Neural progenitor cell (in vitro differentiated cells): ENCODE measurements around the gene BRD4. TPM values are rescaled to one million over a fixed set of nuclear protein-coding genes. Genes with fewer than 3 reads are reported as not detected.

Experiments
- DNase-seq: peaks from one replicate; pipeline ENCODE4 v3.0.0-alpha.2; 2016; ENCODE audit warnings: low spot score
- H2AFZ ChIP-seq: fragments of 200-600 bp; sonication (generic); replicated peaks from 2 replicates; pipeline ENCODE4 v1.6.1; 2016; ENCODE audit warnings: antibody characterized with exemption
- H3F3A ChIP-seq: fragments of 200-600 bp; sonication (generic); 2 replicates; pipeline ENCODE4 v1.6.1; 2016; ENCODE audit warnings: antibody characterized with exemption, low read depth
- H3K27ac ChIP-seq: fragments of 200-600 bp; sonication (generic); 2 replicates; pipeline ENCODE4 v1.5.1; 2016; ENCODE audit warnings: mild to moderate bottlenecking
- H3K27me3 ChIP-seq: fragments of 200-600 bp; sonication (generic); 2 replicates; pipeline ENCODE4 v1.6.1; 2016; ENCODE audit warnings: mild to moderate bottlenecking, moderate library complexity
- H3K36me3 ChIP-seq: fragments of 200-600 bp; sonication (generic); 2 replicates; pipeline ENCODE4 v1.5.1; 2016
- H3K4me1 ChIP-seq: fragments of 200-600 bp; sonication (generic); 2 replicates; pipeline ENCODE4 v1.6.1; 2016; ENCODE audit warnings: mixed run types
- H3K4me2 ChIP-seq: fragments of 200-600 bp; sonication (generic); 2 replicates; pipeline ENCODE4 v1.6.1; 2016
- H3K4me3 ChIP-seq: fragments of 200-600 bp; sonication (generic); 2 replicates; pipeline ENCODE4 v1.5.1; 2016
- H3K79me2 ChIP-seq: fragments of 200-600 bp; sonication (generic); 2 replicates; pipeline ENCODE4 v1.6.1; 2016; ENCODE audit warnings: low read depth
- H3K9ac ChIP-seq: fragments of 200-600 bp; sonication (generic); 2 replicates; pipeline ENCODE4 v1.6.1; 2016
- H3K9me3 ChIP-seq: fragments of 200-600 bp; sonication (generic); 2 replicates; pipeline ENCODE4 v1.5.1; 2016; ENCODE audit warnings: low read depth
- H4K20me1 ChIP-seq: fragments of 200-600 bp; sonication (generic); 2 replicates; pipeline ENCODE4 v1.6.1; 2016; ENCODE audit warnings: low read depth
- H3K27ac Mint-ChIP-seq: 3 replicates; pipeline ENCODE4 v1.8.0; 2021; ENCODE audit warnings: mixed read lengths
- H3K27me3 Mint-ChIP-seq: 2 replicates; pipeline ENCODE4 v1.8.0; 2022; ENCODE audit warnings: low read depth, mild to moderate bottlenecking, inconsistent platforms, moderate library complexity, mixed read lengths; ENCODE audit not compliant: insufficient read depth
- H3K36me3 Mint-ChIP-seq: 3 replicates; pipeline ENCODE4 v1.8.0; 2021; ENCODE audit warnings: mixed read lengths
- H3K4me1 Mint-ChIP-seq: 3 replicates; pipeline ENCODE4 v1.8.0; 2021; ENCODE audit warnings: mixed read lengths
- H3K4me3 Mint-ChIP-seq: 3 replicates; pipeline ENCODE4 v1.8.0; 2021; ENCODE audit warnings: mild to moderate bottlenecking, moderate library complexity, mixed read lengths
- H3K9me3 Mint-ChIP-seq: 3 replicates; pipeline ENCODE4 v1.8.0; 2020; ENCODE audit warnings: mixed read lengths
- EZH2 ChIP-seq: fragments of 200-600 bp; sonication (generic); IDR thresholded peaks from 2 replicates; pipeline ENCODE4 v1.6.1; 2017; ENCODE audit warnings: antibody characterized with exemption, mild to moderate bottlenecking, moderate library complexity
- EZH2phosphoT487 ChIP-seq: fragments of 200-600 bp; sonication (generic); IDR thresholded peaks from 2 replicates; pipeline ENCODE4 v1.6.1; 2017; ENCODE audit warnings: antibody characterized with exemption
- total RNA-seq: library from RNA; depleted of rRNA; stranded (reverse); fragments of >200 nt; gene quantifications from 2 replicates; pipeline ENCODE4 v1.2.3, GENCODE V29; 2015; ENCODE audit warnings: low replicate concordance
- TF ChIP-seq, protein P1 (sequence below): fragments of 200-600 bp; sonication (generic); IDR thresholded peaks from 2 replicates; pipeline ENCODE4 v1.5.1; 2017; ENCODE audit warnings: antibody characterized with exemption, mild to moderate bottlenecking

BRD4 gene
- total RNA-seq, 1 donor from 2014 or later, result 14.5 TPM

DNA sequence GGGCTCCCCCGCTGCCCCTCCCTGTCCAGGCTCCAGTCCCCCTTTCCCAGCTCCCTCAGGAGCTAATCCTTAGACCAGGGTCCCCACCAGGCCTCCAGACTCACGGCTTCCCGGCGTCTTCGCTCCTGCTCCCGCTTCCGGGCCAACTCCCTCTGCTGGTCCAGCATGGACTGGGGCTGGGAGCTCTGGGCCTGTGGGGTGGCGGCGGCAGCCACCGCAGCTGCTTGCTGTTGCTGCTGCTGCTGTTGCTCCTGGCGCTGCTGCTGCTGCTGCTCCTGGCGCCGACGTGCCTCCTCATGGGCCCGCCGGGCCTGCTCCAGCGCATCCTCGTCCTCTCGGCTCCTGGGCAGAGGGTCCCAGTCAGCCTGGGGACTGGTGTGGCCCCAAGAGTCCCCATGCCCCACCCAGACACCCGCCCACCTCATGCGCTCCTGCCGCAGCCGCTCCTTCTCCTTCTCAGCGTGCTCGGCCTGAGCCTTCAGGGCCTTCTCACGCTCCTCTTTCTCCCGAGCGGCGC lies 93.6 kb downstream of the BRD4 start:
- H3K4me2 ChIP-seq, result no peak overlapping the region
- no peak overlapping the region for H3K27ac ChIP-seq
- no peak overlapping the region for H3K9ac ChIP-seq
- no peak overlapping the region for H2AFZ ChIP-seq
- no peaks in the 10 kb centered on the region for H3K36me3 ChIP-seq
- TF ChIP-seq EZH2phosphoT487 (no peak), EZH2 (no peak)
- TF ChIP-seq, protein P1, sequence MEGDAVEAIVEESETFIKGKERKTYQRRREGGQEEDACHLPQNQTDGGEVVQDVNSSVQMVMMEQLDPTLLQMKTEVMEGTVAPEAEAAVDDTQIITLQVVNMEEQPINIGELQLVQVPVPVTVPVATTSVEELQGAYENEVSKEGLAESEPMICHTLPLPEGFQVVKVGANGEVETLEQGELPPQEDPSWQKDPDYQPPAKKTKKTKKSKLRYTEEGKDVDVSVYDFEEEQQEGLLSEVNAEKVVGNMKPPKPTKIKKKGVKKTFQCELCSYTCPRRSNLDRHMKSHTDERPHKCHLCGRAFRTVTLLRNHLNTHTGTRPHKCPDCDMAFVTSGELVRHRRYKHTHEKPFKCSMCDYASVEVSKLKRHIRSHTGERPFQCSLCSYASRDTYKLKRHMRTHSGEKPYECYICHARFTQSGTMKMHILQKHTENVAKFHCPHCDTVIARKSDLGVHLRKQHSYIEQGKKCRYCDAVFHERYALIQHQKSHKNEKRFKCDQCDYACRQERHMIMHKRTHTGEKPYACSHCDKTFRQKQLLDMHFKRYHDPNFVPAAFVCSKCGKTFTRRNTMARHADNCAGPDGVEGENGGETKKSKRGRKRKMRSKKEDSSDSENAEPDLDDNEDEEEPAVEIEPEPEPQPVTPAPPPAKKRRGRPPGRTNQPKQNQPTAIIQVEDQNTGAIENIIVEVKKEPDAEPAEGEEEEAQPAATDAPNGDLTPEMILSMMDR, result no peak
- peaks cover 17% of the 10 kb centered on the region for H3K27me3 Mint-ChIP-seq
- H3K4me1 Mint-ChIP-seq, result peaks cover 3% of the 10 kb centered on the region
- H3K27ac Mint-ChIP-seq, result no peak overlapping the region
- no peaks in the 10 kb centered on the region for H3K4me1 ChIP-seq
- H3K79me2 ChIP-seq, result no peaks in the 10 kb centered on the region
- no peak overlapping the region for H3K4me3 ChIP-seq
- H3K27me3 ChIP-seq, result no peaks in the 10 kb centered on the region
- no peak for DNase-seq
- H3K9me3 ChIP-seq, result no peaks in the 10 kb centered on the region
- H3F3A ChIP-seq, result peaks cover 21% of the 10 kb centered on the region
- peaks cover 32% of the 10 kb centered on the region for H3K36me3 Mint-ChIP-seq
- H3K9me3 Mint-ChIP-seq, result no peaks in the 10 kb centered on the region
- H3K4me3 Mint-ChIP-seq, result no peak overlapping the region
- H4K20me1 ChIP-seq, result peaks cover 12% of the 10 kb centered on the region

DNA sequence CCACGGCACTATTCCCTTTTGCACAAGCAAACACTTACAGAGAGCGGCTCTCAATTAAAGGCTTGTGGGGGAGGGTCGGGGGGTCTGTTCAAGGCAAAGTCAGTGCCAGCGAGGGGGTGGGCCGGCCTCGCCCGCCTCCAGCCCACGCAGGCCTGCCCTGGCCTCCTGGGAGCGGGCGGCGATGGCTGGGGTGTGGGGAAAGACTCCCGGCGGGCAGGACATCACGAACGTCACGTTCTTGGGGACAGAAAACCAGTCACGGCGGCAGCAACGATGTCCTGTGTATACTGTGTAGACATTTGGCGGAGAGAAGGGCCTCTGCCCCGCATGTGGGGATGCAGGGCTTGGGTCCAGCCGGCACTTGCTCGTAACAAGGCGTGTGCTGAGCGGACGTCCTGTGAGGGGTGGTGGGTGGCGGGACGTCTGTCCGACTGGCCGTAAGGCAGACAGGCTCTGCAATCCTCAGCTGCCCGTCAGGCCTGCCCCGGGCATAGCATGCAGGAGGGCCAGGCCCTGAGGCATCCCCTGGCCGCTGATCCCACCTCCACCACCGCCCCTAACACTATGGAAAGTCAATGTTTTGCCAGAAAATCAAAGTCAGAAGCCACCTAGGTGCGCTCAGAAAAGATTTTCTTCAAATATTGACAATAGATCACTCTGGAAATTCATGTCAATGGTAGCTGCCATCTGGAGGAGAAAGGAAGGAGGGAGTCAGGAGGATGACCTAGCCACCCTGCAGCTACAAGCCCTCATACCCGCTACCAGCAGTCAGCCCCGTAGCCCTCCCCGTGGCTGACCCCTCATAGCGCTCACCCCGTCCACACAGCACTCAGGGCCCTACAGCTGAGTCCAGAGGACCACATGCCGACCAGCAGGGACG lies 94.3 kb downstream of the BRD4 start:
- peaks cover 2% of the 10 kb centered on the region for H3K4me1 Mint-ChIP-seq
- Histone ChIP-seq H3K27me3 (no peaks in the 10 kb centered on the region), H3K9me3 (no peaks in the 10 kb centered on the region), H3K79me2 (no peaks in the 10 kb centered on the region), H4K20me1 (peaks cover 12% of the 10 kb centered on the region), H3K4me1 (no peaks in the 10 kb centered on the region), H3K27ac (no peak overlapping the region), H3F3A (peaks cover 24% of the 10 kb centered on the region), H2AFZ (no peak overlapping the region), H3K4me3 (no peak overlapping the region), H3K4me2 (no peak overlapping the region), H3K36me3 (no peaks in the 10 kb centered on the region), H3K9ac (no peak overlapping the region)
- no peak for DNase-seq
- no peak overlapping the region for H3K27ac Mint-ChIP-seq
- no peak overlapping the region for H3K4me3 Mint-ChIP-seq
- H3K27me3 Mint-ChIP-seq, result peaks cover 19% of the 10 kb centered on the region
- H3K36me3 Mint-ChIP-seq, result peaks cover 30% of the 10 kb centered on the region
- TF ChIP-seq EZH2phosphoT487 (no peak), EZH2 (no peak)
- TF ChIP-seq, protein P1, result no peak
- H3K9me3 Mint-ChIP-seq, result no peaks in the 10 kb centered on the region

DNA sequence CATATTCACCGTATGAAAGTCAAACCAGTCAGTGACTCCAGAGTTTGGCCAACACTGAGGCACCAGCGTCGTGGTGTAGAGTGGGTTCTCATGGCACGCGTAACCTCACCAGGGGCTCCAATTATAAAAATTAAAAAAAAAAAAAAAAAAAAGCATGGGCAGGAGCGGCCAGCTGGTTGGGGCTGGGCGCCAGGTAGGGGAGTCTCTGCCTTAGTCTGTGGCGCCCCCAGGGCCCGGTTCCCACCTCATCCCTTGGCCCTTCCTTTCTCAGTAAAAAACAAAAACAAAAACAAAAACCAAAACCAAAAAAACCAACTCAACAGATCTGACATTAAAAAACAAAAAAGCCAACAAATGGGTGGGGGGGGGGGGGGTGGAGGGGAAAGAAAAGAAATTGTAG lies 95.5 kb downstream of the BRD4 start:
- Histone ChIP-seq H3K4me2 (no peak overlapping the region), H3K9ac (no peak overlapping the region), H4K20me1 (peaks cover 9% of the 10 kb centered on the region), H3F3A (peaks cover 33% of the 10 kb centered on the region), H3K9me3 (no peaks in the 10 kb centered on the region), H3K4me1 (no peaks in the 10 kb centered on the region), H3K27ac (no peak overlapping the region), H3K27me3 (peaks cover 10% of the 10 kb centered on the region), H3K79me2 (no peaks in the 10 kb centered on the region), H3K36me3 (no peaks in the 10 kb centered on the region), H2AFZ (no peak overlapping the region), H3K4me3 (no peak overlapping the region)
- Mint-ChIP-seq H3K27ac (no peak overlapping the region), H3K36me3 (peaks cover 30% of the 10 kb centered on the region), H3K9me3 (no peaks in the 10 kb centered on the region), H3K27me3 (peaks cover 28% of the 10 kb centered on the region), H3K4me1 (peaks cover 2% of the 10 kb centered on the region), H3K4me3 (no peak overlapping the region)
- no peak for DNase-seq
- TF ChIP-seq EZH2phosphoT487 (no peak), EZH2 (no peak)
- TF ChIP-seq, protein P1, result no peak
